ENCODE results near the gene CDKN2AIPNL.
A peak's percentile ranks its signal among the peaks of the same experiment; 100 is the strongest.

Gene CDKN2AIPNL

GRCh38 chr5:134370871-134371833, 40.5 kb downstream of the CDKN2AIPNL start, which contains the start of gene UBE2B:
TSS of gene UBE2B (plus strand) at chr5:134371569. CDS start at chr5:134371596, 27 bp downstream.
- no peaks in the 10 kb centered on the region for H3F3A ChIP-seq (ENCODE audit: low read depth)
- H2AFZ ChIP-seq (ENCODE audit: low read length) = peak within 1 kb of the TSS; percentile 86
- H3K4me1 ChIP-seq (ENCODE audit: insufficient read depth, low read length, poor library complexity, severe bottlenecking) = peaks cover 12% of the 10 kb centered on the region
- peak within 1 kb of the TSS; percentile 96 for H3K4me3 ChIP-seq (ENCODE audit: low read length, poor library complexity, severe bottlenecking)
- H3K9me2 ChIP-seq (replicated peaks; ENCODE audit: low read depth, low read length) = no peaks in the 10 kb centered on the region
- no peak for TF ChIP-seq EZH2phosphoT487 (IDR thresholded peaks at IDR 0.05; ENCODE audit: borderline replicate concordance)
- TF ChIP-seq CTCF (conservative IDR thresholded peaks at IDR 0.05; ENCODE audit: low read length) = no peak
- H3K36me3 ChIP-seq (ENCODE audit: insufficient read depth, low read length) = no peaks in the 10 kb centered on the region
- H3K4me2 ChIP-seq (ENCODE audit: low read depth, low read length, poor library complexity, severe bottlenecking) = peak within 1 kb of the TSS; percentile 86
- H3K9me3 ChIP-seq (ENCODE audit: insufficient read depth, low read depth, low read length) = no peaks in the 10 kb centered on the region
- H3K79me2 ChIP-seq (ENCODE audit: insufficient read depth, low read length) = peaks cover 50% of the 10 kb centered on the region
- peaks cover 31% of the 10 kb centered on the region for H4K20me1 ChIP-seq (ENCODE audit: insufficient read depth, low read length, poor library complexity, severe bottlenecking)
- peak within 1 kb of the TSS; percentile 90 for H3K9ac ChIP-seq (ENCODE audit: low read depth, low read length, poor library complexity, severe bottlenecking)
- H3K27me3 ChIP-seq (ENCODE audit: insufficient read depth, low read length, poor library complexity, severe bottlenecking) = no peaks in the 10 kb centered on the region

GRCh38 chr5:134370311-134370870, 41.3 kb downstream of the CDKN2AIPNL start:
- no peaks in the 10 kb centered on the region for H3K9me3 ChIP-seq (ENCODE audit: insufficient read depth, low read depth, low read length)
- H3F3A ChIP-seq (ENCODE audit: low read depth) = no peaks in the 10 kb centered on the region
- H3K36me3 ChIP-seq (ENCODE audit: insufficient read depth, low read length) = no peaks in the 10 kb centered on the region
- H3K9ac ChIP-seq (ENCODE audit: low read depth, low read length, poor library complexity, severe bottlenecking) = peak overlapping the region; percentile 90
- peak overlapping the region; percentile 96 for H3K4me3 ChIP-seq (ENCODE audit: low read length, poor library complexity, severe bottlenecking)
- H3K9me2 ChIP-seq (replicated peaks; ENCODE audit: low read depth, low read length) = no peaks in the 10 kb centered on the region
- H3K4me2 ChIP-seq (ENCODE audit: low read depth, low read length, poor library complexity, severe bottlenecking) = peak overlapping the region; percentile 86
- peaks cover 13% of the 10 kb centered on the region for H3K4me1 ChIP-seq (ENCODE audit: insufficient read depth, low read length, poor library complexity, severe bottlenecking)
- H2AFZ ChIP-seq (ENCODE audit: low read length) = peak overlapping the region; percentile 86
- peaks cover 31% of the 10 kb centered on the region for H4K20me1 ChIP-seq (ENCODE audit: insufficient read depth, low read length, poor library complexity, severe bottlenecking)
- no peak for TF ChIP-seq EZH2phosphoT487 (IDR thresholded peaks at IDR 0.05; ENCODE audit: borderline replicate concordance)
- no peak for TF ChIP-seq CTCF (conservative IDR thresholded peaks at IDR 0.05; ENCODE audit: low read length)
- H3K27me3 ChIP-seq (ENCODE audit: insufficient read depth, low read length, poor library complexity, severe bottlenecking) = no peaks in the 10 kb centered on the region
- H3K79me2 ChIP-seq (ENCODE audit: insufficient read depth, low read length) = peaks cover 49% of the 10 kb centered on the region

- H4K20me1 ChIP-seq (ENCODE audit: insufficient read depth, low read length, poor library complexity, severe bottlenecking) = no peaks in the 10 kb centered on the region
- no peaks in the 10 kb centered on the region for H3K9me3 ChIP-seq (ENCODE audit: insufficient read depth, low read depth, low read length)
- no peak for TF ChIP-seq CTCF (conservative IDR thresholded peaks at IDR 0.05; ENCODE audit: low read length)
- TF ChIP-seq EZH2phosphoT487 (IDR thresholded peaks at IDR 0.05; ENCODE audit: borderline replicate concordance) = no peak
- peaks cover 8% of the 10 kb centered on the region for H3K4me1 ChIP-seq (ENCODE audit: insufficient read depth, low read length, poor library complexity, severe bottlenecking)
- no peaks in the 10 kb centered on the region for H3K36me3 ChIP-seq (ENCODE audit: insufficient read depth, low read length)
- H3F3A ChIP-seq (ENCODE audit: low read depth) = no peaks in the 10 kb centered on the region
- peaks cover 11% of the 10 kb centered on the region for H3K79me2 ChIP-seq (ENCODE audit: insufficient read depth, low read length)
- no peaks in the 10 kb centered on the region for H3K27me3 ChIP-seq (ENCODE audit: insufficient read depth, low read length, poor library complexity, severe bottlenecking)
- no peak overlapping the region for H3K4me2 ChIP-seq (ENCODE audit: low read depth, low read length, poor library complexity, severe bottlenecking)
- no peak overlapping the region for H2AFZ ChIP-seq (ENCODE audit: low read length)
- H3K9ac ChIP-seq (ENCODE audit: low read depth, low read length, poor library complexity, severe bottlenecking) = no peak overlapping the region
- H3K9me2 ChIP-seq (replicated peaks; ENCODE audit: low read depth, low read length) = no peaks in the 10 kb centered on the region
- H3K4me3 ChIP-seq (ENCODE audit: low read length, poor library complexity, severe bottlenecking) = no peak overlapping the region
These were observed 46.1 kb downstream of the CDKN2AIPNL start for GRCh38 chr5:134365604-134366003.

All from Loucy (cell line).